Body of pancreas (tissue), 4 donors: ENCODE data around the gene MYO5B.

ENCODE experiments used
- POLR2A ChIP-seq, 3 donors: fragments of 450-650 bp; IDR thresholded peaks; one replicate each; pipeline ENCODE4 v1.6.1; 2016; ENCODE audit warnings: antibody characterized with exemption in 3 of 3, mild to moderate bottlenecking in 2 of 3
- TF ChIP-seq, protein P1 (sequence below), 7 experiments: fragments of 450-650 bp in 4 of 7; fragments of 200-600 bp in 3 of 7; sonication (generic) in 3 of 7; IDR thresholded peaks; one replicate each; pipeline ENCODE4 v1.5.1; 2016 to 2019; ENCODE audit warnings: antibody characterized with exemption in 7 of 7

DNA sequence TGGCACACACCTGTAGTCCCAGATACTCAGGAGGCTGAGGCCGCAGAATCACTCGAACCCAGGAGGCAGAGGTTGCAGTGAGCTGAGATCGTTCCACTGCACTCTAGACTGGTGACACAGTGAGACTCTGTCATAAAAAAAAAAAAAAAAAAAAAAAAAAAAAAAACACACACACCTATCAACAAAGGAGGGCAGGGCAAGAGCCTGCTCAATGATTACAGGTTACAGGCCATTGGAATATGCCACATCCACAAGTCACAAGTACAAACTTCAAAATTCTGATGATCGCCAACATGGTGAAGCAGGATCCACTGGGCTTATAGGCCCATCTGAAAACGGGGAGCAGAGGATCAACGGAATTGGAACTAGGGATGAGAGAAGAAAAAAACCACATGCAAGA is 6.3 kb downstream of the MYO5B start:
- TF ChIP-seq, protein P1, sequence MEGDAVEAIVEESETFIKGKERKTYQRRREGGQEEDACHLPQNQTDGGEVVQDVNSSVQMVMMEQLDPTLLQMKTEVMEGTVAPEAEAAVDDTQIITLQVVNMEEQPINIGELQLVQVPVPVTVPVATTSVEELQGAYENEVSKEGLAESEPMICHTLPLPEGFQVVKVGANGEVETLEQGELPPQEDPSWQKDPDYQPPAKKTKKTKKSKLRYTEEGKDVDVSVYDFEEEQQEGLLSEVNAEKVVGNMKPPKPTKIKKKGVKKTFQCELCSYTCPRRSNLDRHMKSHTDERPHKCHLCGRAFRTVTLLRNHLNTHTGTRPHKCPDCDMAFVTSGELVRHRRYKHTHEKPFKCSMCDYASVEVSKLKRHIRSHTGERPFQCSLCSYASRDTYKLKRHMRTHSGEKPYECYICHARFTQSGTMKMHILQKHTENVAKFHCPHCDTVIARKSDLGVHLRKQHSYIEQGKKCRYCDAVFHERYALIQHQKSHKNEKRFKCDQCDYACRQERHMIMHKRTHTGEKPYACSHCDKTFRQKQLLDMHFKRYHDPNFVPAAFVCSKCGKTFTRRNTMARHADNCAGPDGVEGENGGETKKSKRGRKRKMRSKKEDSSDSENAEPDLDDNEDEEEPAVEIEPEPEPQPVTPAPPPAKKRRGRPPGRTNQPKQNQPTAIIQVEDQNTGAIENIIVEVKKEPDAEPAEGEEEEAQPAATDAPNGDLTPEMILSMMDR (IDR thresholded peaks at IDR 0.05): no peak
- no peak for TF ChIP-seq POLR2A (IDR thresholded peaks at IDR 0.05)
